ACC112 (cell line): Measurements from ENCODE around the gene CCDC61.

Experiments used
- H2AFZ ChIP-seq: fragments of 200-600 bp; sonication (generic); one replicate; pipeline ENCODE4 v1.6.0; 2017; ENCODE audit warnings: antibody characterized with exemption, low read length; ENCODE audit not compliant: unreplicated experiment
- H3K27ac ChIP-seq: fragments of 200-600 bp; sonication (generic); 2 replicates; pipeline ENCODE4 v1.5.1; 2014; ENCODE audit warnings: low read depth, mild to moderate bottlenecking, antibody characterized with exemption, low read length, moderate library complexity
- H3K27me3 ChIP-seq: fragments of 200-600 bp; sonication (generic); 2 replicates; pipeline ENCODE4 v1.6.1; 2014; ENCODE audit warnings: mild to moderate bottlenecking, antibody characterized with exemption, low read length, moderate library complexity, mixed read lengths; ENCODE audit not compliant: insufficient read depth
- H3K36me3 ChIP-seq: fragments of 200-600 bp; sonication (generic); 2 replicates; pipeline ENCODE4 v1.6.1; 2016; ENCODE audit warnings: mild to moderate bottlenecking, antibody characterized with exemption, low read length, moderate library complexity, mixed read lengths; ENCODE audit not compliant: insufficient read depth
- H3K4me1 ChIP-seq: fragments of 200-600 bp; sonication (generic); one replicate; pipeline ENCODE4 v1.6.1; 2016; ENCODE audit warnings: low read length, mixed read lengths; ENCODE audit not compliant: insufficient read depth, unreplicated experiment, control insufficient read depth
- H3K4me3 ChIP-seq: fragments of 200-600 bp; sonication (generic); 2 replicates; pipeline ENCODE4 v1.5.1; 2014; ENCODE audit warnings: mild to moderate bottlenecking, low read depth, low read length
- H3K79me2 ChIP-seq: fragments of 200-600 bp; sonication (generic); one replicate; pipeline ENCODE4 v1.6.0; 2016; ENCODE audit warnings: low read length; ENCODE audit not compliant: control insufficient read depth, unreplicated experiment, insufficient read depth

The CCDC61 gene

DNA sequence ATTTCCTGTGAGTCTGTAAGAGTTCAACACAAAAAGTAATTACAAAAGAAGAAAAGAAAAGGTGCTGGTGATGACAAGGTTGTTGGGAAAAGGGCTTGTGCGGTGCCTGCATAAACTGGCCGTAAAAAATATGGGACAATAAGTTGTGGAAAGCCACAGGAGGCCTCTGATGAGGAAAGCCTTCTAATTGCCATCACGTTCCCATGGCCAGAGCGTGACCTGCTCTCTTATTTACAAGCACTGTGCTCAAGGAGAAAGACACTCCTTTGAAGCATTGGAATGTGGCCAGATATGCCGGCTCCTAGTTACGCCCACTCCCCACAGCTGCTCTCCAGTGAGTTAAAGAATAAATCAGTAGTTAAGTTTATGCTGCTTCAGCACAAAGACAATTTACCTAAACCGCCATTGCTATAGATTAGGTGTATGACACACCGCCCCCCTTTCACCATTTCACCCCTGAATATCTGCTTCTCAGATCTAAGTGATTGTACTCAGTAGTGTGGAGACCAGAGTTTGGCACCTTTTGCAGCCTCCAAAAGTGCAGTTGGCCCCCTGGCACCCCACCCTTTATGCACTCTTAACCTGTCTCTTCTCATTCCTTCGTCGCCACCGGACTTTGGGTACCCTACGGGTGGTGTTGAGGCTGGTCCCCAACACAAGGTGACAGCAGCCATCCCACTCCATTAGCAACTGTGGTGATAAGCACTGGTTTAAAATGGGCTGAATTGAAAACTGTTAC is 35.7 kb downstream of the CCDC61 start:
- Histone ChIP-seq H3K27ac (no peak overlapping the region), H3K4me1 (no peaks in the 10 kb centered on the region), H3K79me2 (no peaks in the 10 kb centered on the region), H3K36me3 (no peaks in the 10 kb centered on the region), H2AFZ (no peak overlapping the region), H3K27me3 (no peaks in the 10 kb centered on the region), H3K4me3 (no peak overlapping the region)

- Histone ChIP-seq H2AFZ (no peak overlapping the region), H3K4me3 (no peak overlapping the region), H3K36me3 (no peaks in the 10 kb centered on the region), H3K79me2 (no peaks in the 10 kb centered on the region), H3K4me1 (no peaks in the 10 kb centered on the region), H3K27ac (no peak overlapping the region), H3K27me3 (no peaks in the 10 kb centered on the region)
Observed at GRCh38 chr19:46031781-46032596, 36.7 kb downstream of the CCDC61 start.

DNA sequence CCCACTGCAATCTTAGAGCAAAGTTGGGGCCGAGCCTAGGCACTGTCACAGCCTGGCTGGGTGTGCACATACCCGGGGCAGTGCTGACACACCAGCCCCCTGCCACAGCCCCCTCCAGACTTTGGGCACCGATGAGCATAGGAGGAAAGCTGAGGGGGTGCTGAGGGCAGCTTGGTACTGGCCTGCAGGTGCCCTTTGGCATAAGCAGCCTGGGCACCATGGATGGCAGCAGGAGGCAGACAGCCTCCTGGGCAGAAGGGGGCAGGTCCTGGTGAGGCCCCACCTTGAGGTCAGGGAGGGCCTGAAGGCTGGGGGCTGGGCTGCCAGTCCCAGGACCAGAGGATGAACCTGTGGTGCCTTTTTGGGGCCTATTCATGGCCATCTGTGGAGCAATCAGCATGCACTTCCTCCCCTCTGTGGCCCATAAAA is 37.3 kb downstream of the CCDC61 start:
- Histone ChIP-seq H2AFZ (no peak overlapping the region), H3K4me3 (no peak overlapping the region), H3K27ac (no peak overlapping the region), H3K4me1 (no peaks in the 10 kb centered on the region), H3K36me3 (no peaks in the 10 kb centered on the region), H3K27me3 (no peaks in the 10 kb centered on the region), H3K79me2 (no peaks in the 10 kb centered on the region)

DNA sequence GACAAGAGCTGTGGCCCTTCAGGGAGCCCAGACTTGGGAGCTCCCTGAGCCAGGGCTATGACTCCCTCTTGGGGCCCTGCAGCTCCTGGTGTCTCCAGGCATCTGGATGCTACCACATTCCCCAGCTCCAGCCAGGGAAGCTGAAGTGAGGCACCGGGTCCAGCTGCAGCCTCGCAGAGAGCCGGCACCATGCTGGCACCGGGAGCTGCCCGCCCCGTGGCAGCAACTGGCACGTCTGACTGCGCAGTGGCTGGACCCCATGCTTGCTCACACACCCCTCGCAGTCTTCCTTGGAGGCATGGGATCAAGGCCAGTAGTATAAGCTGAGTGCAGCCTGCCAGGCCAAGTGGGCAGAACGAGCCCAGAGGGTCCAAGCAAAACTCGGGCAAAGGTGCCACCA is 38.1 kb downstream of the CCDC61 start:
- no peaks in the 10 kb centered on the region for H3K36me3 ChIP-seq
- H3K27ac ChIP-seq, result no peak overlapping the region
- H3K4me3 ChIP-seq, result no peak overlapping the region
- no peaks in the 10 kb centered on the region for H3K79me2 ChIP-seq
- no peak overlapping the region for H2AFZ ChIP-seq
- H3K4me1 ChIP-seq, result no peaks in the 10 kb centered on the region
- no peaks in the 10 kb centered on the region for H3K27me3 ChIP-seq

DNA sequence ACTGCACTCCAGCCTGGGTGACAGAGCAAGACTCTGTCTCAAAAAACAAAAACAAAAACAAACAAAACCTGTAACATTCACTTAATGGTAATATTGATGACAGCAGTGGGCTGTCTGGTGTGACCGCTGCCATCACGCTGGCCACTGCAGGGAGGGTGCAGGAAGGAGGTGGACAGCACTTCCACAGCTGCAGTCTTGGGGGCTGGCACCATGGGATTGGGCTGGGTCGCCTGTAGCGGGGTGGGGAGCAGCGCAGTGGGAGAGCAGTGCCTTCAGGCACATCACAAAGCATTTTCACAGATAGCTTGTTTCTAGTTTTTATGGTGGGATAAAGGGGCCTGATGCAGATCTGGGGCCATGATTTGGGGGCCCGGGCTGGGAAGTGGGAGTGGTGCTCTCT is 40.3 kb downstream of the CCDC61 start:
- Histone ChIP-seq H2AFZ (no peak overlapping the region), H3K27me3 (peaks cover 8% of the 10 kb centered on the region; the same call in 1 of the 2 replicates), H3K79me2 (no peaks in the 10 kb centered on the region), H3K36me3 (no peaks in the 10 kb centered on the region), H3K4me1 (no peaks in the 10 kb centered on the region), H3K27ac (no peak overlapping the region), H3K4me3 (no peak overlapping the region)

DNA sequence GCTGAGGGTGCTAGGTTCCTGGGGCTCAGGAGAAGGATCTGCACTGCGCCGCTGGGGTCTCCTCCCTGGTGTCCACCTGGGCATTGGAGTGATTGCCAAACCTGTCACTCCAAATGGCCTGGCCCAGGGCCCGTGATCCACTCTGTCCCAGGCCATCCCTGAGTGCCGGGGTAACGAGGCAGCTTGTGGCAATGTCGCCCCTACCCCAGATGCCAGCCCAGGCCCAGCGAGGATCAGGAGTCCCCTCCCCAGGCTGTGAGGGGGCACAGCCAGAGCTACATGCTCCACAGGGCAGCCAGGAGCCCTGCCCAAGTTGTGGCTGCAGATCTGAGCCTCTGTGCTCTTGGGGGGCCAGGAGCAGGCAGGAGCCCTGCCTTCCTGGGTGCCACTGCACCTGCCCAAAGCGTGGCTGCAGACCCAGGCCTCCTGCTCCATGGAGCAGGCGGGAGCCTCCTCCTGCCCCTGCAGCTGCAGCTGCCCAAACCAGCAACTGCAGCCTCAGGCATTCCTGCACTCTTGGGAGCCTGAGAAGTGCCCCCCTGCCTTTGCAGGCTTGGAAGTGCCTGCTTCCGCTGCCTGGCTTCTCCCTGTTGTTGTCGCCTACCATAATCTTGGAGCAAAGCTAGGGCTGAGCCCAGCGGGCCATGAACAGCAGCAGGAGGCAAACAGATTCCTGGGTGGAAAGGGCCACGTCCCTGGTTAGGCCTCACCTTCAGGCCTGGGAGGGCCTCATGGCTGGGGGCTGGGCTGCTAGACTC is 40.9 kb downstream of the CCDC61 start:
- Histone ChIP-seq H2AFZ (no peak overlapping the region), H3K4me1 (no peaks in the 10 kb centered on the region), H3K79me2 (no peaks in the 10 kb centered on the region), H3K36me3 (no peaks in the 10 kb centered on the region), H3K4me3 (no peak overlapping the region), H3K27me3 (peaks cover 13% of the 10 kb centered on the region; the same call in 1 of the 2 replicates), H3K27ac (no peak overlapping the region)

DNA sequence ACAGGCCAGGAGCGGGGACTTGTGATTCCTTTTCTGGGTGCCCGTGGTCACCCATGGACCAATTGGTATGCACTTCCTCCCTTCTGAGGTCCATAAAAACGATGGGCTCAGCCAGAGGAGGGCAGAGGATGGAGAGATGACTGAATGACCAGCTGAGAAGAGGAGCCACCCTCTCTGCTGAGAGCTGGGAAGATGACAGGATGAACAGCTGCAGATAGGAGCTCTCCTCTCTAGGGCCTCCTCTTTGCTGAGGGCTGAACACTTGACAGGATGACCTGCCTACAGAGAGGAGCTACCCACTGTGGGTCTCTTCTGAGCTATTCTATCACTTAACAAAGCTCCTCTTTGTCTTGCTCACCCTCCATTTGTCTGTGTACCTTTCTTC is 41.5 kb downstream of the CCDC61 start:
- H3K36me3 ChIP-seq, result no peaks in the 10 kb centered on the region
- H3K79me2 ChIP-seq, result no peaks in the 10 kb centered on the region
- H2AFZ ChIP-seq, result no peak overlapping the region
- H3K27ac ChIP-seq, result no peak overlapping the region
- H3K27me3 ChIP-seq, result peaks cover 13% of the 10 kb centered on the region; the same call in 1 of the 2 replicates
- no peak overlapping the region for H3K4me3 ChIP-seq
- no peaks in the 10 kb centered on the region for H3K4me1 ChIP-seq

- no peaks in the 10 kb centered on the region for H3K4me1 ChIP-seq
- no peak overlapping the region for H2AFZ ChIP-seq
- no peak overlapping the region for H3K4me3 ChIP-seq
- H3K36me3 ChIP-seq, result no peaks in the 10 kb centered on the region
- no peak overlapping the region for H3K27ac ChIP-seq
- H3K27me3 ChIP-seq, result peaks cover 27% of the 10 kb centered on the region
- H3K79me2 ChIP-seq, result no peaks in the 10 kb centered on the region
Observed at GRCh38 chr19:46040125-46040524, 44.9 kb downstream of the CCDC61 start.

DNA sequence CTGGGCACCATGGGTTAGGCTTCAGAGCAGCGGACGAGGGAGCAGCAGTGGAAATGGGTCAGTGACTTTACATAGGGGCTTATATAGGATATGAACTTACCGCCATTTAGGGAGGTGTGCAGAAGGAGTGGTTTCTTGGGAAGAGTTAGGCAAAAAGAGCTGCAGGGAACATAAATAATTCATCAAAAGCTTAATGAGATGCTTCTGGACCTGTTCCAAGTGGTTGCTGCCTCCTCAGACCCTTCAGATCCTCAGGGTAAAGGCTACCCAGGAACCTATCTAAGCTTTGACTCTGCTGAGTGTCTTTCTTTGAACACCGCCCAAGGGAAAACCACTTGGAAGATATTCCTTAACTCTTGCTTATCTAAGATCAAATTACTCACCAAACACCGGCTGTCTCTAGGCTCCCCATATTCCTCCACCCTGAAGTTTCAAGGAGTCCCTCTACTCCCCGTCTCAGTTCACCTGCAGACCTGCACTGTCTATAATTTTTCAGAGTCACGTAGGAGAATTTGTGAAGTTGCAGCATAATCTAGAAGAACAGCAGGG is 45.8 kb downstream of the CCDC61 start, which contains the start of gene IGFL4:
IGFL4 (minus strand) TSS at position 51 of the 549 bp plus-strand sequence; CDS start at position 11, 40 bp downstream.
- no peaks in the 10 kb centered on the region for H3K36me3 ChIP-seq
- H3K4me1 ChIP-seq, result no peaks in the 10 kb centered on the region
- H2AFZ ChIP-seq, result no peak within 1 kb of the TSS
- H3K4me3 ChIP-seq, result no peak within 1 kb of the TSS
- H3K79me2 ChIP-seq, result no peaks in the 10 kb centered on the region
- H3K27me3 ChIP-seq, result peaks cover 35% of the 10 kb centered on the region
- H3K27ac ChIP-seq, result no peak within 1 kb of the TSS

- H3K4me1 ChIP-seq, result no peaks in the 10 kb centered on the region
- no peaks in the 10 kb centered on the region for H3K79me2 ChIP-seq
- no peaks in the 10 kb centered on the region for H3K36me3 ChIP-seq
- peaks cover 47% of the 10 kb centered on the region for H3K27me3 ChIP-seq
- no peak overlapping the region for H2AFZ ChIP-seq
- H3K4me3 ChIP-seq, result no peak overlapping the region
- H3K27ac ChIP-seq, result no peak overlapping the region
Observed at GRCh38 chr19:46042252-46042883, 47.1 kb downstream of the CCDC61 start.
